MCF 10A (cell line): Measurements from ENCODE around the gene CACNA2D3. TPM values are rescaled to one million over a fixed set of nuclear protein-coding genes. Genes with fewer than 3 reads are reported as not detected.

ENCODE experiments used
- BruUV-seq: library from RNA; stranded (reverse); fragments of 400-500 nt; replicated peaks from 2 replicates; lab custom pipeline; 2021; lab: Mats Ljungman, UMichigan
- CTCF ChIA-PET: fragments of 300-600 bp; sonication (Branson Sonifier 250); formaldehyde crosslinking; extraction: SDS; loops from one replicate; lab custom pipeline; 2021; ENCODE audit warnings: antibody characterized with exemption, inconsistent platforms; lab: Yijun Ruan, JAX
- POLR2A ChIA-PET: fragments of 300-600, 350-650 bp; sonication (Branson Sonifier 250); formaldehyde crosslinking; extraction: SDS; loops from one replicate; lab custom pipeline; 2020; ENCODE audit warnings: antibody characterized with exemption, inconsistent platforms; lab: Yijun Ruan, JAX
- DNase-seq: peaks from one replicate; pipeline ENCODE4 v3.0.0-alpha.2; 2018; ENCODE audit not compliant: unreplicated experiment
- H3K27ac Mint-ChIP-seq: one replicate; pipeline ENCODE4 v1.8.0; 2022; ENCODE audit warnings: mild to moderate bottlenecking, low read depth, mixed read lengths; ENCODE audit not compliant: unreplicated experiment
- H3K27me3 Mint-ChIP-seq: one replicate; pipeline ENCODE4 v1.8.0; 2022; ENCODE audit warnings: mixed read lengths; ENCODE audit not compliant: insufficient read depth, unreplicated experiment
- H3K36me3 Mint-ChIP-seq: one replicate; pipeline ENCODE4 v1.8.0; 2022; ENCODE audit warnings: mild to moderate bottlenecking, moderate library complexity, mixed read lengths; ENCODE audit not compliant: insufficient read depth, unreplicated experiment
- H3K4me1 Mint-ChIP-seq: one replicate; pipeline ENCODE4 v1.8.0; 2022; ENCODE audit warnings: mixed read lengths; ENCODE audit not compliant: insufficient read depth, unreplicated experiment
- H3K4me3 Mint-ChIP-seq: one replicate; pipeline ENCODE4 v1.8.0; 2022; ENCODE audit warnings: mild to moderate bottlenecking, moderate library complexity, mixed read lengths; ENCODE audit not compliant: unreplicated experiment
- H3K9me3 Mint-ChIP-seq: one replicate; pipeline ENCODE4 v1.8.0; 2022; ENCODE audit warnings: mixed read lengths; ENCODE audit not compliant: unreplicated experiment
- CTCF ChIP-seq: fragments of 200-600 bp; IDR thresholded peaks from one replicate; pipeline ENCODE4 v1.8.0; 2022; ENCODE audit warnings: antibody characterized with exemption, mild to moderate bottlenecking; ENCODE audit not compliant: unreplicated experiment
- intact Hi-C: fragments of 100-400 bp; cut with micrococcal nuclease; formaldehyde crosslinking; loops from 2 replicates; pipeline ENCODE4 v1.14.1; 2022
- total RNA-seq: library from RNA; stranded (reverse); gene quantifications from 2 replicates; pipeline ENCODE4 v1.2.3, GENCODE V29; 2022

The CACNA2D3 gene
- total RNA-seq, 1 experiment from 2014 or later = 2.3 TPM

GRCh38 chr3:54900838-54901591, 778.7 kb downstream of the CACNA2D3 start:
- Mint-ChIP-seq H3K27me3 (no peaks in the 10 kb centered on the region), H3K27ac (no peak overlapping the region), H3K4me1 (peaks cover 22% of the 10 kb centered on the region), H3K36me3 (peaks cover 27% of the 10 kb centered on the region), H3K9me3 (no peaks in the 10 kb centered on the region), H3K4me3 (no peak overlapping the region)
- no peak for DNase-seq
- ChIA-PET POLR2A (interaction anchor here (3.1 kb wide), 1 partner anchor 10 kb away, joined by 9 read pairs; no protein-coding TSS in a partner anchor), CTCF (interaction anchor here (1.2 kb wide), 1 partner anchor 31 kb away, joined by 3 read pairs; no protein-coding TSS in a partner anchor)
- intact Hi-C loops = no loop called here
- no TSS peak for BruUV-seq
- TF ChIP-seq CTCF = no peak

- H3K27ac Mint-ChIP-seq = no peak overlapping the region
- H3K36me3 Mint-ChIP-seq = peaks cover 27% of the 10 kb centered on the region
- no peak overlapping the region for H3K4me3 Mint-ChIP-seq
- H3K9me3 Mint-ChIP-seq = no peaks in the 10 kb centered on the region
- no peaks in the 10 kb centered on the region for H3K27me3 Mint-ChIP-seq
- TF ChIP-seq CTCF = no peak
- intact Hi-C loops = no loop called here
- BruUV-seq = no TSS peak
- POLR2A ChIA-PET = no interaction called here
- CTCF ChIA-PET = no interaction called here
- no peak for DNase-seq
- H3K4me1 Mint-ChIP-seq = peaks cover 18% of the 10 kb centered on the region
Measured at GRCh38 chr3:54901906-54902685, 779.7 kb downstream of the CACNA2D3 start.

- BruUV-seq = no TSS peak
- no peak for TF ChIP-seq CTCF
- intact Hi-C loops = no loop called here
- Mint-ChIP-seq H3K4me3 (no peak overlapping the region), H3K4me1 (peaks cover 6% of the 10 kb centered on the region), H3K27ac (no peak overlapping the region), H3K9me3 (no peaks in the 10 kb centered on the region), H3K36me3 (peaks cover 24% of the 10 kb centered on the region), H3K27me3 (no peaks in the 10 kb centered on the region)
- CTCF ChIA-PET = interaction anchor here (0.6 to 1.2 kb wide), 5 partner anchors 13 to 365 kb away, joined by 3 to 5 read pairs (median 4); no protein-coding TSS in a partner anchor
- POLR2A ChIA-PET = interaction anchor here (1.0 kb wide), 1 partner anchor 31 kb away, joined by 3 read pairs; no protein-coding TSS in a partner anchor
- no peak for DNase-seq
Measured at GRCh38 chr3:54905261-54905888, 783.0 kb downstream of the CACNA2D3 start.
